Vagina (tissue), 2 donors: ENCODE data around the gene LRMDA.

Source experiments
- CTCF ChIP-seq, 3 experiments: fragments of 450-650 bp in 2 of 3; fragments of 200-600 bp in 1 of 3; sonication (generic) in 1 of 3; IDR thresholded peaks; one replicate each; pipeline ENCODE4 v1.5.1; 2017 to 2019; ENCODE audit warnings: antibody characterized with exemption in 3 of 3, mild to moderate bottlenecking in 2 of 3, moderate library complexity in 2 of 3
- POLR2A ChIP-seq, 2 donors: fragments of 450-650 bp; IDR thresholded peaks; one replicate each; pipeline ENCODE4 v1.6.1; 2017; ENCODE audit warnings: antibody characterized with exemption in 2 of 2, mild to moderate bottlenecking in 2 of 2, moderate library complexity in 2 of 2

- no peak for TF ChIP-seq POLR2A (IDR thresholded peaks at IDR 0.05)
- TF ChIP-seq CTCF (IDR thresholded peaks at IDR 0.05): no peak
Measured at GRCh38 chr10:76026905-76027304, 595.5 kb downstream of the LRMDA start.
